ENCODE results near the gene GLIPR1L1.

GLIPR1L1 gene

GRCh38 chr12:75389706-75390105 is 55.2 kb downstream of the GLIPR1L1 start:
- H3K27me3 ChIP-seq (ENCODE audit: insufficient read depth, low read length, poor library complexity, severe bottlenecking) = no peaks in the 10 kb centered on the region
- TF ChIP-seq CTCF (conservative IDR thresholded peaks at IDR 0.05; ENCODE audit: low read length) = no peak
- TF ChIP-seq EZH2phosphoT487 (IDR thresholded peaks at IDR 0.05; ENCODE audit: borderline replicate concordance) = no peak
- H3K4me1 ChIP-seq (ENCODE audit: insufficient read depth, low read length, poor library complexity, severe bottlenecking) = peaks cover 6% of the 10 kb centered on the region
- peak overlapping the region; percentile 70 for H2AFZ ChIP-seq (ENCODE audit: low read length)
- no peaks in the 10 kb centered on the region for H3K36me3 ChIP-seq (ENCODE audit: insufficient read depth, low read length)
- no peak overlapping the region for H3K9ac ChIP-seq (ENCODE audit: low read depth, low read length, poor library complexity, severe bottlenecking)
- no peaks in the 10 kb centered on the region for H3F3A ChIP-seq (ENCODE audit: low read depth)
- H3K9me3 ChIP-seq (ENCODE audit: insufficient read depth, low read depth, low read length) = no peaks in the 10 kb centered on the region
- H4K20me1 ChIP-seq (ENCODE audit: insufficient read depth, low read length, poor library complexity, severe bottlenecking) = no peaks in the 10 kb centered on the region
- no peaks in the 10 kb centered on the region for H3K79me2 ChIP-seq (ENCODE audit: insufficient read depth, low read length)
- no peaks in the 10 kb centered on the region for H3K9me2 ChIP-seq (replicated peaks; ENCODE audit: low read depth, low read length)
- no peak overlapping the region for H3K4me3 ChIP-seq (ENCODE audit: low read length, poor library complexity, severe bottlenecking)
- H3K4me2 ChIP-seq (ENCODE audit: low read depth, low read length, poor library complexity, severe bottlenecking) = peak overlapping the region; percentile 32

GRCh38 chr12:75390156-75390898 is 55.9 kb downstream of the GLIPR1L1 start:
- Histone ChIP-seq H3K27me3 (ENCODE audit: insufficient read depth, low read length, poor library complexity, severe bottlenecking) (no peaks in the 10 kb centered on the region), H3K36me3 (ENCODE audit: insufficient read depth, low read length) (no peaks in the 10 kb centered on the region), H2AFZ (ENCODE audit: low read length) (0 out of 2 replicates have a peak overlapping the region, but pooled peaks have one; percentile 3), H3F3A (ENCODE audit: low read depth) (no peaks in the 10 kb centered on the region), H3K4me3 (ENCODE audit: low read length, poor library complexity, severe bottlenecking) (no peak overlapping the region), H3K9me2 (replicated peaks; ENCODE audit: low read depth, low read length) (no peaks in the 10 kb centered on the region), H3K79me2 (ENCODE audit: insufficient read depth, low read length) (no peaks in the 10 kb centered on the region), H3K4me2 (ENCODE audit: low read depth, low read length, poor library complexity, severe bottlenecking) (peak overlapping the region; percentile 32), H3K9me3 (ENCODE audit: insufficient read depth, low read depth, low read length) (no peaks in the 10 kb centered on the region), H4K20me1 (ENCODE audit: insufficient read depth, low read length, poor library complexity, severe bottlenecking) (no peaks in the 10 kb centered on the region), H3K9ac (ENCODE audit: low read depth, low read length, poor library complexity, severe bottlenecking) (no peak overlapping the region), H3K4me1 (ENCODE audit: insufficient read depth, low read length, poor library complexity, severe bottlenecking) (peaks cover 11% of the 10 kb centered on the region)
- TF ChIP-seq CTCF (conservative IDR thresholded peaks at IDR 0.05; ENCODE audit: low read length) = no peak
- TF ChIP-seq EZH2phosphoT487 (IDR thresholded peaks at IDR 0.05; ENCODE audit: borderline replicate concordance) = no peak

GRCh38 chr12:75390899-75391538 is 56.5 kb downstream of the GLIPR1L1 start, which contains the start of gene GLIPR1L2:
GLIPR1L2 (plus strand) TSS chr12:75391089; CDS start chr12:75391117, 28 bp downstream.
- H3K36me3 ChIP-seq (ENCODE audit: insufficient read depth, low read length) = no peaks in the 10 kb centered on the region
- H3K4me3 ChIP-seq (ENCODE audit: low read length, poor library complexity, severe bottlenecking) = peak within 1 kb of the TSS; percentile 63
- no peaks in the 10 kb centered on the region for H4K20me1 ChIP-seq (ENCODE audit: insufficient read depth, low read length, poor library complexity, severe bottlenecking)
- peaks cover 17% of the 10 kb centered on the region for H3K4me1 ChIP-seq (ENCODE audit: insufficient read depth, low read length, poor library complexity, severe bottlenecking)
- TF ChIP-seq CTCF (conservative IDR thresholded peaks at IDR 0.05; ENCODE audit: low read length) (peak; percentile 52), EZH2phosphoT487 (IDR thresholded peaks at IDR 0.05; ENCODE audit: borderline replicate concordance) (no peak)
- H3K4me2 ChIP-seq (ENCODE audit: low read depth, low read length, poor library complexity, severe bottlenecking) = peak within 1 kb of the TSS; percentile 42
- H3K27me3 ChIP-seq (ENCODE audit: insufficient read depth, low read length, poor library complexity, severe bottlenecking) = no peaks in the 10 kb centered on the region
- H3K9ac ChIP-seq (ENCODE audit: low read depth, low read length, poor library complexity, severe bottlenecking) = peak within 1 kb of the TSS; percentile 61
- no peaks in the 10 kb centered on the region for H3K9me3 ChIP-seq (ENCODE audit: insufficient read depth, low read depth, low read length)
- H3K79me2 ChIP-seq (ENCODE audit: insufficient read depth, low read length) = no peaks in the 10 kb centered on the region
- H3F3A ChIP-seq (ENCODE audit: low read depth) = no peaks in the 10 kb centered on the region
- H3K9me2 ChIP-seq (replicated peaks; ENCODE audit: low read depth, low read length) = no peaks in the 10 kb centered on the region
- H2AFZ ChIP-seq (ENCODE audit: low read length) = peak within 1 kb of the TSS; percentile 75

All from Loucy (cell line).